Non-pigmented ciliary epithelial cell (primary cell): ENCODE measurements around the gene MAP3K10.

ENCODE experiments used
- DNase-seq: peaks from one replicate; pipeline ENCODE4 v3.0.0-alpha.2; 2010; ENCODE audit warnings: low read depth

Gene MAP3K10

GRCh38 chr19:40249781-40250180 is 58.6 kb downstream of the MAP3K10 start:
- no peak for DNase-seq

GRCh38 chr19:40251244-40251643 is 60.0 kb downstream of the MAP3K10 start:
- no peak for DNase-seq

GRCh38 chr19:40251991-40252390 is 60.8 kb downstream of the MAP3K10 start:
- DNase-seq, result no peak

GRCh38 chr19:40252395-40252794 is 61.2 kb downstream of the MAP3K10 start:
- no peak for DNase-seq

- DNase-seq, result no peak
Observed at GRCh38 chr19:40253611-40254092, 62.4 kb downstream of the MAP3K10 start.

- no peak for DNase-seq
Observed at GRCh38 chr19:40254714-40255418, 63.6 kb downstream of the MAP3K10 start.

GRCh38 chr19:40255619-40256166 is 64.5 kb downstream of the MAP3K10 start:
- DNase-seq, result no peak

- no peak for DNase-seq
Observed at GRCh38 chr19:40256512-40256911, 65.3 kb downstream of the MAP3K10 start.

GRCh38 chr19:40257096-40257517 is 65.9 kb downstream of the MAP3K10 start:
- DNase-seq, result no peak

GRCh38 chr19:40261631-40262030 is 70.4 kb downstream of the MAP3K10 start:
- no peak for DNase-seq

GRCh38 chr19:40262422-40262821 is 71.2 kb downstream of the MAP3K10 start:
- DNase-seq, result no peak

- no peak for DNase-seq
Observed at GRCh38 chr19:40263440-40264313, 72.5 kb downstream of the MAP3K10 start.

- DNase-seq, result no peak
Observed at GRCh38 chr19:40264314-40265054, 73.3 kb downstream of the MAP3K10 start.
